ENCODE measurements around the gene FCRL5.

FCRL5 gene

GRCh38 chr1:157498736-157499090 lies 53.6 kb downstream of the FCRL5 start:
- H3K9ac ChIP-seq (ENCODE audit: insufficient read length), result no peak overlapping the region
- H3K4me3 ChIP-seq, result no peak overlapping the region
- no peak for TF ChIP-seq FOXP2 (optimal IDR thresholded peaks at IDR 0.05; ENCODE audit: control extremely low read depth, extremely low read length, insufficient read depth)
- TF ChIP-seq EZH2 (IDR thresholded peaks at IDR 0.05), result no peak
- no peaks in the 10 kb centered on the region for H3K9me3 ChIP-seq (ENCODE audit: low read depth, low read length)
- H3K27ac ChIP-seq, result no peak overlapping the region
- H3K36me3 ChIP-seq (ENCODE audit: insufficient read depth, low read length), result no peaks in the 10 kb centered on the region
- DNase-seq (ENCODE audit: low read depth, low spot score), result no peak

- H3K36me3 ChIP-seq (ENCODE audit: insufficient read depth, low read length), result no peaks in the 10 kb centered on the region
- TF ChIP-seq FOXP2 (optimal IDR thresholded peaks at IDR 0.05; ENCODE audit: control extremely low read depth, extremely low read length, insufficient read depth) (no peak), POLR2AphosphoS5 (IDR thresholded peaks at IDR 0.05; ENCODE audit: borderline replicate concordance, low read depth, low read length) (no peak), EZH2 (IDR thresholded peaks at IDR 0.05) (no peak)
- no peak for DNase-seq (ENCODE audit: low read depth, low spot score)
- no peaks in the 10 kb centered on the region for H3K9me3 ChIP-seq (ENCODE audit: low read depth, low read length)
- H3K9ac ChIP-seq (ENCODE audit: insufficient read length), result no peak overlapping the region
- H3K27ac ChIP-seq, result no peak overlapping the region
- H3K4me3 ChIP-seq, result no peak overlapping the region
Measured at GRCh38 chr1:157497987-157498735, 54.2 kb downstream of the FCRL5 start.

DNA sequence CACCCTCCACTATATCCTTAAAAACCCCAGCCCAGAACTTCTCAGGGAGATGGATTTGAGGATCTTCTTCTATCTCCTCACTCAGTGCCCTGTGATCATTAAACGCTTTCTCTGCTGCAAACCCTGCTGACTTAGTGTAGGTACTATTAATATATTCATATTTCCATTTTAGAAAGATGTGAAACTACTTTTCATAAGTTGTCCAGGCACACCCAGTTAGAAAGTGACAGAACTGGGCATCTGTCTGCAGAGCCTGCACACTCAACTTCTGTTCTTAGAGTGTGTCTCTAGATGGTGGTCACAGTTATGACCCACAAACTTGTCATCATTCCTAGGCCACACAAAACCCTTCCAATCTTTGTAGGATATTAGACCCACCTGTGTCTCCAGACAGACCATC lies 55.0 kb downstream of the FCRL5 start:
- DNase-seq (ENCODE audit: low read depth, low spot score), result no peak
- no peak for TF ChIP-seq POLR2AphosphoS5 (IDR thresholded peaks at IDR 0.05; ENCODE audit: borderline replicate concordance, low read depth, low read length)
- no peak for TF ChIP-seq EZH2 (IDR thresholded peaks at IDR 0.05)
- no peak for TF ChIP-seq FOXP2 (optimal IDR thresholded peaks at IDR 0.05; ENCODE audit: control extremely low read depth, extremely low read length, insufficient read depth)
- no peak overlapping the region for H3K4me3 ChIP-seq
- no peak overlapping the region for H3K27ac ChIP-seq
- no peaks in the 10 kb centered on the region for H3K36me3 ChIP-seq (ENCODE audit: insufficient read depth, low read length)
- no peak overlapping the region for H3K9ac ChIP-seq (ENCODE audit: insufficient read length)
- H3K9me3 ChIP-seq (ENCODE audit: low read depth, low read length), result no peaks in the 10 kb centered on the region

GRCh38 chr1:157496121-157496526 lies 56.2 kb downstream of the FCRL5 start:
- DNase-seq (ENCODE audit: low read depth, low spot score), result no peak
- Histone ChIP-seq H3K36me3 (ENCODE audit: insufficient read depth, low read length) (no peaks in the 10 kb centered on the region), H3K9ac (ENCODE audit: insufficient read length) (no peak overlapping the region), H3K27ac (no peak overlapping the region), H3K9me3 (ENCODE audit: low read depth, low read length) (no peaks in the 10 kb centered on the region), H3K4me3 (no peak overlapping the region)
- TF ChIP-seq EZH2 (IDR thresholded peaks at IDR 0.05) (no peak), FOXP2 (optimal IDR thresholded peaks at IDR 0.05; ENCODE audit: control extremely low read depth, extremely low read length, insufficient read depth) (no peak), POLR2AphosphoS5 (IDR thresholded peaks at IDR 0.05; ENCODE audit: borderline replicate concordance, low read depth, low read length) (no peak)

GRCh38 chr1:157495285-157495684 lies 57.0 kb downstream of the FCRL5 start:
- Histone ChIP-seq H3K36me3 (ENCODE audit: insufficient read depth, low read length) (no peaks in the 10 kb centered on the region), H3K4me3 (no peak overlapping the region), H3K9ac (ENCODE audit: insufficient read length) (no peak overlapping the region), H3K27ac (no peak overlapping the region), H3K9me3 (ENCODE audit: low read depth, low read length) (no peaks in the 10 kb centered on the region)
- TF ChIP-seq EZH2 (IDR thresholded peaks at IDR 0.05) (no peak), POLR2AphosphoS5 (IDR thresholded peaks at IDR 0.05; ENCODE audit: borderline replicate concordance, low read depth, low read length) (no peak), FOXP2 (optimal IDR thresholded peaks at IDR 0.05; ENCODE audit: control extremely low read depth, extremely low read length, insufficient read depth) (no peak)
- no peak for DNase-seq (ENCODE audit: low read depth, low spot score)

GRCh38 chr1:157494093-157494492 lies 58.2 kb downstream of the FCRL5 start:
- Histone ChIP-seq H3K9me3 (ENCODE audit: low read depth, low read length) (no peaks in the 10 kb centered on the region), H3K9ac (ENCODE audit: insufficient read length) (no peak overlapping the region), H3K4me3 (no peak overlapping the region), H3K27ac (no peak overlapping the region), H3K36me3 (ENCODE audit: insufficient read depth, low read length) (no peaks in the 10 kb centered on the region)
- DNase-seq (ENCODE audit: low read depth, low spot score), result no peak
- TF ChIP-seq POLR2AphosphoS5 (IDR thresholded peaks at IDR 0.05; ENCODE audit: borderline replicate concordance, low read depth, low read length) (no peak), EZH2 (IDR thresholded peaks at IDR 0.05) (no peak), FOXP2 (optimal IDR thresholded peaks at IDR 0.05; ENCODE audit: control extremely low read depth, extremely low read length, insufficient read depth) (no peak)

GRCh38 chr1:157490467-157491165 lies 61.7 kb downstream of the FCRL5 start:
- TF ChIP-seq FOXP2 (optimal IDR thresholded peaks at IDR 0.05; ENCODE audit: control extremely low read depth, extremely low read length, insufficient read depth) (no peak), EZH2 (IDR thresholded peaks at IDR 0.05) (no peak), POLR2AphosphoS5 (IDR thresholded peaks at IDR 0.05; ENCODE audit: borderline replicate concordance, low read depth, low read length) (no peak)
- no peak overlapping the region for H3K27ac ChIP-seq
- H3K4me3 ChIP-seq, result no peak overlapping the region
- no peaks in the 10 kb centered on the region for H3K36me3 ChIP-seq (ENCODE audit: insufficient read depth, low read length)
- H3K9me3 ChIP-seq (ENCODE audit: low read depth, low read length), result no peaks in the 10 kb centered on the region
- no peak overlapping the region for H3K9ac ChIP-seq (ENCODE audit: insufficient read length)
- DNase-seq (ENCODE audit: low read depth, low spot score), result no peak

DNA sequence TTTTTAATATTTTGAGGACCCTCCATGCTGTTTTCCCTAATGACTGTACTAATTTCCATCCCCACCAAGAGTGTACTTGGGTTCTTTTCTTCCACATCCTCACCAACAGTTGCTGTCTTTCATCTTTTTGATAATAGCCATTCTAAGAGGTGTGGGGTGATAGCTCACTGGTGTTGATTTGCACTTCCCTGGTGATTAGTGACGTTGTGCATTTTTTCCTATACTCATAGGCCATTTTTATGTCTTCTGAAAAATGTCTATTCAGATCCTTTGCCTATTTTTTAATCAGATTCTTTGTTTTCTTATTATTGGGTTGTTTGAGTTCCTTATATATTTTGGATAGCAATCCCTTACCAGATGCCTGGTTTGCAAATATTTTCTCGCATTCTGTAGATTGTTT lies 64.2 kb downstream of the FCRL5 start:
- DNase-seq (ENCODE audit: low read depth, low spot score), result no peak
- TF ChIP-seq EZH2 (IDR thresholded peaks at IDR 0.05) (no peak), POLR2AphosphoS5 (IDR thresholded peaks at IDR 0.05; ENCODE audit: borderline replicate concordance, low read depth, low read length) (no peak), FOXP2 (optimal IDR thresholded peaks at IDR 0.05; ENCODE audit: control extremely low read depth, extremely low read length, insufficient read depth) (no peak)
- no peak overlapping the region for H3K9ac ChIP-seq (ENCODE audit: insufficient read length)
- no peak overlapping the region for H3K4me3 ChIP-seq
- no peaks in the 10 kb centered on the region for H3K9me3 ChIP-seq (ENCODE audit: low read depth, low read length)
- H3K27ac ChIP-seq, result no peak overlapping the region
- H3K36me3 ChIP-seq (ENCODE audit: insufficient read depth, low read length), result no peaks in the 10 kb centered on the region

All from SK-N-MC (cell line).